Natural killer cell (primary cell): Measurements from ENCODE around the gene GFI1B. TPM values are rescaled to one million over a fixed set of nuclear protein-coding genes. Genes with fewer than 3 reads are reported as not detected.

Experiments used
- ATAC-seq, 3 donors: fragments of 150-1000 bp in 2 of 3; fragments of 200-7000 bp in 1 of 3; cut with Tn5 transposase; 1 replicate in 1 of 3; 2 replicates in 2 of 3; pipeline ENCODE4 v1.10.0; 2021; ENCODE audit warnings: mild to moderate bottlenecking in 2 of 3, moderate library complexity in 2 of 3
- DNase-seq, 2 donors: peaks; one replicate each; pipeline versions ENCODE4 v3.0.0 to v3.0.0-alpha.2; 2013 to 2021; ENCODE audit warnings: mixed read lengths in 1 of 2
- H3K27ac ChIP-seq: one replicate; pipeline ENCODE4 v1.5.1; 2013; ENCODE audit warnings: mild to moderate bottlenecking, low read length
- H3K27me3 ChIP-seq: one replicate; pipeline ENCODE4 v1.6.1; 2013; ENCODE audit warnings: low read length; ENCODE audit not compliant: control insufficient read depth, insufficient read depth
- H3K36me3 ChIP-seq: one replicate; pipeline ENCODE4 v1.6.1; 2013; ENCODE audit warnings: low read length; ENCODE audit not compliant: control insufficient read depth, insufficient read depth
- H3K4me1 ChIP-seq: one replicate; pipeline ENCODE4 v1.6.1; 2013; ENCODE audit warnings: low read length; ENCODE audit not compliant: control insufficient read depth, insufficient read depth
- H3K4me3 ChIP-seq: one replicate; pipeline ENCODE4 v1.5.1; 2013; ENCODE audit warnings: low read length
- H3K9me3 ChIP-seq: one replicate; pipeline ENCODE4 v1.6.1; 2013; ENCODE audit warnings: low read length; ENCODE audit not compliant: control insufficient read depth, insufficient read depth
- H3K27ac Mint-ChIP-seq, 2 donors: one replicate each; pipeline ENCODE4 v1.8.0; 2022; ENCODE audit warnings: mild to moderate bottlenecking in 2 of 2, mixed read lengths in 2 of 2, moderate library complexity in 1 of 2
- H3K27me3 Mint-ChIP-seq, 2 donors: one replicate each; pipeline ENCODE4 v1.8.0; 2022; ENCODE audit warnings: low read depth in 2 of 2, mixed read lengths in 2 of 2
- H3K36me3 Mint-ChIP-seq: one replicate; pipeline ENCODE4 v1.8.0; 2022; ENCODE audit warnings: mixed read lengths
- H3K4me1 Mint-ChIP-seq, 2 donors: one replicate each; pipeline ENCODE4 v1.8.0; 2022; ENCODE audit warnings: mixed read lengths in 2 of 2
- H3K4me3 Mint-ChIP-seq: one replicate; pipeline ENCODE4 v1.8.0; 2022; ENCODE audit warnings: mild to moderate bottlenecking, moderate library complexity, mixed read lengths
- H3K9me3 Mint-ChIP-seq, 2 donors: one replicate each; pipeline ENCODE4 v1.8.0; 2022; ENCODE audit warnings: mixed read lengths in 2 of 2
- CTCF ChIP-seq: fragments of 200-600 bp; IDR thresholded peaks from one replicate; pipeline ENCODE4 v1.8.0; 2022; ENCODE audit warnings: antibody characterized with exemption
- WGBS: methylation state at CpG from one replicate; pipeline ENCODE4 v1.1.7; 2013; ENCODE audit warnings: missing lambda C conversion rate; ENCODE audit not compliant: insufficient coverage; 5-methylcytosine and 5-hydroxymethylcytosine counted together
- intact Hi-C: fragments of 100-400 bp; cut with micrococcal nuclease; formaldehyde crosslinking; loops from one replicate; pipeline ENCODE4 v1.14.2; 2022
- total RNA-seq, 4 donors: library from RNA; stranded (reverse); fragments of 120-200 nt in 1 of 4; gene quantifications; one replicate each; pipeline versions ENCODE4 v1.2.3 to v1.2.4, GENCODE V29; 2013 to 2022

GFI1B gene
- total RNA-seq, 3 donors from 2014 or later (not counting 1 experiment from before 2014, with no cell fraction given): 0.41 to 3.3 (median 2.8) TPM

- Histone ChIP-seq H3K27me3 (no peaks in the 10 kb centered on the region), H3K36me3 (no peaks in the 10 kb centered on the region), H3K4me3 (no peak overlapping the region), H3K4me1 (peaks cover 16% of the 10 kb centered on the region), H3K9me3 (no peaks in the 10 kb centered on the region), H3K27ac (no peak overlapping the region)
- intact Hi-C loops: no loop called here
- WGBS: 85% methylated on average over 3 of the region's 3 CpGs
- no peak overlapping the region for H3K4me3 Mint-ChIP-seq
- no peaks in the 10 kb centered on the region for H3K27me3 Mint-ChIP-seq
- DNase-seq: no peak
- H3K9me3 Mint-ChIP-seq: no peaks in the 10 kb centered on the region
- ATAC-seq: no peak
- TF ChIP-seq CTCF: no peak
- peaks cover 22 to 27% of the 10 kb centered on the region in 2 donors for H3K4me1 Mint-ChIP-seq
- no peaks in the 10 kb centered on the region for H3K36me3 Mint-ChIP-seq
- H3K27ac Mint-ChIP-seq: peak overlapping the region in 1 of 2 donors; percentile 98
These were observed 32.3 kb upstream of the GFI1B start for GRCh38 chr9:132946211-132946610.

GRCh38 chr9:132946631-132947295, 31.7 kb upstream of the GFI1B start:
- ATAC-seq (no peak), DNase-seq (no peak)
- WGBS: 86% methylated on average over 7 of the region's 7 CpGs
- Mint-ChIP-seq H3K27ac (peak overlapping the region in 1 of 2 donors; percentile 33), H3K36me3 (no peaks in the 10 kb centered on the region), H3K4me3 (no peak overlapping the region), H3K9me3 (no peaks in the 10 kb centered on the region), H3K27me3 (no peaks in the 10 kb centered on the region), H3K4me1 (peaks cover 22 to 27% of the 10 kb centered on the region in 2 donors)
- TF ChIP-seq CTCF: no peak
- Histone ChIP-seq H3K9me3 (no peaks in the 10 kb centered on the region), H3K27me3 (no peaks in the 10 kb centered on the region), H3K27ac (no peak overlapping the region), H3K4me3 (no peak overlapping the region), H3K36me3 (no peaks in the 10 kb centered on the region), H3K4me1 (peaks cover 16% of the 10 kb centered on the region)
- intact Hi-C loops: no loop called here

DNA sequence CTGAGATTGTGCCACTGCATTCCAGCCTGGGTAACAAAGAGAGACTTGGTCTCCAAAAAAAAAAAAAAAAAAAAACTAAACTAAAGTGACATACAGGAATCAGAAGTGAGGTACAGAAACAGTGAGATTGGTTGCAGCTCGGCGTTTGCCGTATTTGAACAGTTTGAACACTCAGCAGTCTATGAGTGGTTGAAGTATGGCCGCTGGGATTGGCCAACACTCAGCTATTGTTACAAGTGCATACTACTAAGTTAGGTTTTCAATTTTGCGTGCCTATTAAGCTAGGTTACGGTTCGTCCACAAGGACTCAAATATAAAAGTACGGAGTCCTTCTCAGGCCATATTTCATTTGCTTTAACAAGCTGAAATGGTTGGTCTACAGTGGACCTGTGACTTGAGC, 30.7 kb upstream of the GFI1B start:
- Mint-ChIP-seq H3K36me3 (no peaks in the 10 kb centered on the region), H3K4me3 (no peak overlapping the region), H3K9me3 (no peaks in the 10 kb centered on the region), H3K27me3 (no peaks in the 10 kb centered on the region), H3K27ac (no peak overlapping the region), H3K4me1 (peaks cover 22 to 27% of the 10 kb centered on the region in 2 donors)
- no peak for ATAC-seq
- Histone ChIP-seq H3K4me3 (no peak overlapping the region), H3K27me3 (no peaks in the 10 kb centered on the region), H3K36me3 (no peaks in the 10 kb centered on the region), H3K9me3 (no peaks in the 10 kb centered on the region), H3K4me1 (peaks cover 16% of the 10 kb centered on the region), H3K27ac (no peak overlapping the region)
- WGBS: 94% methylated on average over 8 of the region's 8 CpGs
- TF ChIP-seq CTCF: no peak
- DNase-seq: no peak
- intact Hi-C loops: no loop called here
